HG03432 (cell line): ENCODE measurements around the gene BTBD8.

Experiments
- ATAC-seq: cut with Tn5 transposase; IDR thresholded peaks from one replicate; pipeline ENCODE4 v1.9.1; 2021; ENCODE audit warnings: mild to moderate bottlenecking, moderate library complexity; ENCODE audit not compliant: unreplicated experiment

BTBD8 gene

GRCh38 chr1:92188436-92189255 lies 108.5 kb downstream of the BTBD8 start:
- no peak for ATAC-seq

- no peak for ATAC-seq
Measured at GRCh38 chr1:92191726-92192125, 111.6 kb downstream of the BTBD8 start.

DNA sequence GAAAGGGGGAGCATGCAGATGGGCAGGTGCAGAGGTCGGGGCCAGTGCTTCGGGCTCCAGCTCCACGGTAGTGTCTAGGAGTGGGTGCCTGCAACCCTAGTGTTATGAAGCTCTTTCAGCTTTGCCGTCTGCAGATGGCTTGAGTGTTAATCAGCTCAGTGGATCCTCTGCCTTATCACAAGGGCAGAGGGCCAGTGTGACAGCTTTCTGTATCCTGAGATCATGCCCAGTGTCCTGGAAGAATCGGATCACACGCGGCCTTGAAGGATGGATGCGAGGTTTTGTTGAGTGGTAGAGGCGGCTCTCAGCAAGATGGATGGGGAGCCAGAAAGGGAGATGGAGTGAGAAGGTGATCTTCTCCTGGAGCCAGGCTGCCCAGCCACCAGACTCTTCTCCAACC lies 112.1 kb downstream of the BTBD8 start:
- no peak for ATAC-seq

- ATAC-seq, result no peak
Measured at GRCh38 chr1:92194511-92194910, 114.4 kb downstream of the BTBD8 start.

DNA sequence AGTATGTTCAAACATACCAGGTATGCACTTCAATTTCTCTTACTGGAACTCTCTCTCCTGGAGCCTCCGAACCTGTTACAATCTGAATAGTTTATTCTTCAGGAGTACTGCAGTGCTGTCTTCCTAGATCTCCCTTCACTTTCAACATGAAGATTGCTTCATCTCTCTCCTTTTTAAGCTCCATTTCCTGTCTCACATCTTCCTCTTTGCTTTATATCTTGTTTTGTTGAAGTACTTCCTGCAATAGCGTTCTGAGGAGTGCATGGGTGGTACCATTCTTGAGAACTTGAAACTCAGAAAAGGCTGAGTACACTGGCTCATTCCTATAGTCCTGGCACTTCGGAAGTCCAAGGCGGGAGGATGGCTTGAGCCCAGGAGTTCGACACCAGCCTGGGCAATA lies 121.8 kb downstream of the BTBD8 start:
- no peak for ATAC-seq

GRCh38 chr1:92203105-92203504 lies 123.0 kb downstream of the BTBD8 start:
- ATAC-seq, result no peak

DNA sequence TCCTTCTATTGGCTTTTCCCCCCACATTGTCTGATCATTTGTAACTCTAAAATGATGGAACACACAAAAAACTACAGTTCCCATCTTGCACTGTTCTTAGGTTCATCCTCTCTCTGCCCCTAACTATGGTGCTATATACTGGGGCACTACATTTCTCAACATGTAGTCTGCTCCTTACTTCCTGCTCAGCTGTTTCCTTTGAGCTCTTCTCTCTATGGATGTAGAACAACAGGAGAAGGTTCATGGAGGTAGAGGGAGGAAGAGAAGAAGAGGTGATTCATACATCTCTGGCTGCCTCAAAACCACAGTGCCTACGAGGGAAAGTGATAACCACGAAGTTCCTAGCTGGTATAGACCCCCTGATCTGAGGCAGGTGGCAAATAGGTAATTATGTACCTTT lies 130.6 kb downstream of the BTBD8 start:
- ATAC-seq, result no peak

DNA sequence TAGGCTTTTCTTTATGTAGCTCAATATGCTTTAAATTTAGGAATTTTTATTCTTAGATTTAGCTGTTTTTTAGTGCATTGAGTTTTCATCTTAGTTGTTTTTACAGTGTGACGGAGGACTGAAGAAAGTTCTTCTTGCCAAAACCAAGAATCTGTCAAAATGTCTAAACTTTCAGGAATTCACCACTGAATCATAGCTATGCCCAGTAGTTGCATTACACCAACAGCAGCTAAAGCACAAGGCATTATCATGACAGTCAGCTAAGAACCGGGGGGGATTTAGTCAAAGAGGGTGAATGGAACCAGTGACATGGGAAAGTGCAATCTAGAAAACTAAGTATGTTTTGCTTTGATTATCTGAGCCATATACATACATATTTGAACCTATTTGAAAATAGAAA lies 131.0 kb downstream of the BTBD8 start:
- ATAC-seq, result no peak

DNA sequence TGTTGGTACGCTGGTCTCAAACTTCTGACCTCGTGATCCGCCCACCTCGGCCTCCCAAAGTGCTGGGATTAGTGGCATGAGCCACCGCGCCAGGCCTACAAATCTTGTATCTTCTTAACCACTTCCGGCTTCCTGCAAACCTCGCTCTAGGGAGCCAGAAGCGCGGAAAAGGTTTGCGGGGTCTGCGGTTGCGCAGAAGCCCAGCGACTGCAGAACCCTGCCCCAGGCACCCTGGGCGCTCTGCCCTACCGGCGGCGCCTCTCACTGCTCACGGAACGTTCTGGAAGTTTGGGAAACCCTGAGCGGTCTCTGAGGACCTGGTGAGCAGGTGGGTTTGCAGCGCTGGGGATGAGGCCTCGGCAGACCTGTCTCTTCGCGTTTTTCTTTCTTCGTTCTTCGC lies 137.6 kb downstream of the BTBD8 start, which contains the start of gene C1orf146:
Gene C1orf146 (plus strand): TSS at position 195 of the 400 bp plus-strand sequence. CDS start 13,506 bp downstream, outside the sequence.
- no peak for ATAC-seq

- ATAC-seq, result no peak
Measured at GRCh38 chr1:92218559-92218958, 138.4 kb downstream of the BTBD8 start.

- no peak for ATAC-seq
Measured at GRCh38 chr1:92219028-92219427, 138.9 kb downstream of the BTBD8 start.

DNA sequence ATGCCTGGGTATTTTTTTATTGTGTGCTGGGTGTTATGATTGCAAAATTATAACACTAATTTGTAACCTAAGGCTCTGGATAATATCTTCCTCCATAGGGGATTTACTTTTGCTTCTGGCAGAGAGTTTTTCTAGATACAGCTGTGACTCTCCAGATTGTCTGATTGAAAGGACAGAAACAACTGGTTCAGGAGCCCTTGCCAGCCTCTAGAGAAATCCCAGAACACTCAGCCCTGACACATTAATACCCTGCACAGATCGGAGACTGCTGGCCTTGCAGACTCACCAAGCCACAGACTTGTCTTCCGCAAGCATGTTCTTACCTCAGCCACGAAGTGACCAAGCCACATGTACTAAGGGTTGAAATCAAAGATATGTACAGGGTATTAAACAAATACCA lies 148.3 kb downstream of the BTBD8 start:
- no peak for ATAC-seq

GRCh38 chr1:92230736-92231135 lies 150.6 kb downstream of the BTBD8 start:
- no peak for ATAC-seq
